Measurements from ENCODE around the gene TIMD4.

The TIMD4 gene

GRCh38 chr5:156907667-156908066, 55.4 kb downstream of the TIMD4 start:
- TF ChIP-seq GATA2 (IDR thresholded peaks at IDR 0.05; ENCODE audit: low read depth, low read length) (no peak), GATA3 (IDR thresholded peaks at IDR 0.05; ENCODE audit: low read depth, low read length) (no peak)

- TF ChIP-seq GATA3 (IDR thresholded peaks at IDR 0.05; ENCODE audit: low read depth, low read length) = no peak
- no peak for TF ChIP-seq GATA2 (IDR thresholded peaks at IDR 0.05; ENCODE audit: low read depth, low read length)
Observed at GRCh38 chr5:156906807-156907206, 56.2 kb downstream of the TIMD4 start.

GRCh38 chr5:156896546-156896945, 66.5 kb downstream of the TIMD4 start:
- no peak for TF ChIP-seq GATA2 (IDR thresholded peaks at IDR 0.05; ENCODE audit: low read depth, low read length)

- TF ChIP-seq GATA3 (IDR thresholded peaks at IDR 0.05; ENCODE audit: low read depth, low read length) (no peak), GATA2 (IDR thresholded peaks at IDR 0.05; ENCODE audit: low read depth, low read length) (no peak)
Observed at GRCh38 chr5:156893517-156893916, 69.5 kb downstream of the TIMD4 start.

- TF ChIP-seq GATA2 (IDR thresholded peaks at IDR 0.05; ENCODE audit: low read depth, low read length) (no peak), GATA3 (IDR thresholded peaks at IDR 0.05; ENCODE audit: low read depth, low read length) (no peak)
Observed at GRCh38 chr5:156892864-156893263, 70.2 kb downstream of the TIMD4 start.

GRCh38 chr5:156892223-156892622, 70.8 kb downstream of the TIMD4 start:
- no peak for TF ChIP-seq GATA3 (IDR thresholded peaks at IDR 0.05; ENCODE audit: low read depth, low read length)
- no peak for TF ChIP-seq GATA2 (IDR thresholded peaks at IDR 0.05; ENCODE audit: low read depth, low read length)

GRCh38 chr5:156888520-156888919, 74.5 kb downstream of the TIMD4 start:
- TF ChIP-seq GATA2 (IDR thresholded peaks at IDR 0.05; ENCODE audit: low read depth, low read length) (no peak), GATA3 (IDR thresholded peaks at IDR 0.05; ENCODE audit: low read depth, low read length) (no peak)

- TF ChIP-seq GATA3 (IDR thresholded peaks at IDR 0.05; ENCODE audit: low read depth, low read length) = no peak
- TF ChIP-seq GATA2 (IDR thresholded peaks at IDR 0.05; ENCODE audit: low read depth, low read length) = no peak
Observed at GRCh38 chr5:156883316-156883875, 79.6 kb downstream of the TIMD4 start.

- no peak for TF ChIP-seq GATA3 (IDR thresholded peaks at IDR 0.05; ENCODE audit: low read depth, low read length)
- TF ChIP-seq GATA2 (IDR thresholded peaks at IDR 0.05; ENCODE audit: low read depth, low read length) = no peak
Observed at GRCh38 chr5:156879665-156880285, 83.3 kb downstream of the TIMD4 start.

- TF ChIP-seq GATA3 (IDR thresholded peaks at IDR 0.05; ENCODE audit: low read depth, low read length) (no peak), GATA2 (IDR thresholded peaks at IDR 0.05; ENCODE audit: low read depth, low read length) (no peak)
Observed at GRCh38 chr5:156871212-156871611, 91.8 kb downstream of the TIMD4 start.

GRCh38 chr5:156870498-156870839, 92.6 kb downstream of the TIMD4 start:
- TF ChIP-seq GATA2 (IDR thresholded peaks at IDR 0.05; ENCODE audit: low read depth, low read length) (no peak), GATA3 (IDR thresholded peaks at IDR 0.05; ENCODE audit: low read depth, low read length) (no peak)
